ENCODE results near the gene STIL. TPM values are rescaled to one million over a fixed set of nuclear protein-coding genes. Genes with fewer than 3 reads are reported as not detected.

STIL gene
- total RNA-seq, 1 donor from 2014 or later: 0.48 TPM

DNA sequence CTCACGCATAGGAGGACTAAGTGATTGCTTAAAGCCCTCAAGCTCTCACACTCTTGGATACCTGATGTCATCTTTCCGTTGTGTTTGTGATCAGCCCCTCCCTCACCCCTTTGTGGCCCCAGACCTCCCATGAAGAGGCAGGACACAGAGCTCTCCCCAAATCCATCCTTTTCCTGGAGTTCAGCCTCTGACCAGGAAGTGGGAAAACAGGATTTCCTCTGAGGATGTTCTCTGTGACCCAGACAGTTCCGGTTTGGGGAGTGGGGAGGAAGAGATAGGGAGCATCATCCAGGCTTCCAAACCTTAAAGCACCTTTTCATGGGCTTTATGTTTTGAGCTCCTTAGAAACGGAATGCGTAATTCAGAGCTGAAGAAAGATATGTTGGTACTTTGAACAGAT is 70.0 kb downstream of the STIL start:
- intact Hi-C loops (cut with DNase I): no loop called here
- DNase-seq (ENCODE audit: low spot score): no peak

DNA sequence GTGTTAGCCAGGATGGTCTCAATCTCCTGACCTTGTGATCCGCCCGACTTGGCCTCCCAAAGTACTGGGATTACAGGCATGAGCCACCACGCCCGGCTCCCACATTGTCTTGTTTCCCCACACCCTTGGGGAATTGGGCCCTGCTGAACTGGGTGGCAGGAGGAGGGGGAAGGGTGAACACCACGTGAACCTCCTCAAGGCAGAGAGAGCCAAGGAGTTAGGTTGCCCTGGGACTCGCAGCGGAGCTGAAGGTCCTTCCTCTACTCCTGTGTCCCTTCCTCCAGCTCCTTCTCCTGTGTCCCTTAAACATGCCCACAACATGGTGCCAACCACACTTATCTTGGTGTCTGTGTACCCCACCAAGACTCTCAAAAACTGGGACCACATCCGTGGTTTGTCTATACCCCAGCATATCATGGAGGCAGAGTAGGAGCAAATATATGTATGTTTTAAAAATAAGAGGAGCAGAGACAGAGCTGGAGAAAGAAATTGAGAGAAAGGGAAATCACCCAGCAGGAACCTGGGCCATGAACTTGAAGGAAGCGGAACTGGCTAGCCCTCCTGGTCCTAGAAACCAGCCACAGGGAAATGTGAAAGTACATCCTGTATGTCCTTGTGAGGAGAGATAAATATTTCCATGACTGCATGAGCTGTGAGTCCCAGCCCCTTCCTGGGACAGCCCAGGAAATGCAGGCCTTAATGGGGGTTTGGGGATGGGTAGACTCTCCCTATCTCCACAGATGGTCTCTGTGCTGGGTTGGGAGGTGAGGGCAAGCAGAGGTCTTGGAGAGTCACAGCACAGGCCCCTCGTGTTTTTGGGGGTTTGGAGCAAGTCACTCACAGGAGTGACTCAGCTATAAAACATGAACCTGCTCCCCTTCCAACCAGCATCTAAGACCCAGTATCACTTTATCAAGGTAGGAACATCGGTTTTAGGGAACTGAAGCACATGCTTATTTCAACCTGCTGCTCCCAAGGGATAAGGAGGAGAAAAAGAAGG is 72.5 kb downstream of the STIL start:
- DNase-seq (ENCODE audit: low spot score): no peak
- intact Hi-C loops (cut with DNase I): no loop called here

DNA sequence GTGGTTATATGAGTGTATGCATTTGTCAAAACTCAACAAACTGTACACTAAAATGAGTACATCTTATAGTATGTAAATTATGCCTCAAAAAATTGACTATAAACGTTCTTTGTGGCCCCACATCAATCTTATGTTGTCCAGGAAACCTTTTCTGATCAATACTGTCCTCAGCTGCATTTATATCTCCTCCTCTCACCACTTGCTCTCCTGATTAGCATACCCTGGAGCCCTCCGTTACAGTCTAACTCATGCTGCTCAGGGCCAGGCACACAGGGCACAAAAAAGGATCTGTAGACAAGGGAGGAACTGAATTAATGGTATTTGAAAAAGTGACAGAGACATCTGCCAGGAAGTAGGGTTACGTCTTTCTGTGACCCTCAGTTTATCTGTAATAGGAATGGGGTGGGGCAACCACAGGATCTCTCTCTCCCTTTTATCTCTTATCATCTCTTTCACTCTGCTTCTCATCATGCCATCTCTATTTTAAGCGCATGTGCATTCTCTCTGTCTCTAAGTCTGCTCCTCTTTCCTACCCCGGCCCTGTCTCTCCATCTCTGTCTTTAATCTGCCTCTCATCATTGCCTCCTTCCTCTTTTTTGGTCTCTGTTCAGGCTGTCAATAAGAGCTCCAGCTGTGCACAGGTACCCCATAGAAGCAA is 74.9 kb downstream of the STIL start:
- intact Hi-C loops (cut with DNase I): no loop called here
- no peak for DNase-seq (ENCODE audit: low spot score)

DNA sequence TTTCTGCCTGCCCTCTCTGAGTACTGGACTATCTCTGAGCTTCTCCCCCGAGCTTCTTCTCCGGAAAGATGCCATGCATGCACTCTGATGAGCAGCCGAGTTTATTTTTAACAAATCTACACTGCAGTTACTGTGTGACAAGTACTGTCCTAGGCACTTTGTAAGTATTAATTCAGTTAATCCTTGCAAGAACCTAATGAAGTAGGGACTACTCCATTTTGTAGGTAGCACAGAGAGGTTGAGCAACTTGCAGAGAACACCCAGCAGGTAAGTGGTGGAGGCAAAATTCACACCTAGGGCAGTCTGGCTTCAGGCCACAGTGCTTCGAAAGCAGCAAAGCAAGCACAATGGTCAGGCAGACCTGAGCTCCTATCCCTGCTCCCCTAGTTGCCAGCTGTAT is 78.1 kb downstream of the STIL start:
- no peak for DNase-seq (ENCODE audit: low spot score)
- intact Hi-C loops (cut with DNase I): no loop called here

DNA sequence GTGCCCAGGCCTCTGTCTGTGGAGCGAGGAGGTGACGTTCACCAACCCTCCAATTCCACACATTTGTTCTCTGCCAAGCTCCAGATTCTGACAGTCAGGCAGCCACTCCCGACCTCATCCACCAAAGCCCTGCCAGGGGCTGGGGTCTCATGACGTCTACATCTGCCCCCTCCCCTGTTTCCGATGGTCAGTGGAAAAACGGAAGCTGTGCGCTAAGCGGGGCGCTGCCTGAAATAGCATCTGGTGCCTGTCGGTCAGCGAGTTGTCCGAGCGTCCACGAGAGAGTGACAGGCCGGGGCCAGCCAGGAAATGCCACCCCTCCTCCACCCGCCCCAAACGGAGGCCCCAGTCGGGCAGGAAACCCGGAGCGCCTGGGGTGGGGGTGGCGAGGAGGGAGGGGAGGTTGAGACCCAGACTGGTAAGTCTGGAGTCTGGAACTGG is 78.7 kb downstream of the STIL start:
- intact Hi-C loops (cut with DNase I): no loop called here
- no peak for DNase-seq (ENCODE audit: low spot score)

- intact Hi-C loops (cut with DNase I): no loop called here
- DNase-seq (ENCODE audit: low spot score): no peak
Observed at GRCh38 chr1:47233186-47233585, 80.8 kb downstream of the STIL start.

DNA sequence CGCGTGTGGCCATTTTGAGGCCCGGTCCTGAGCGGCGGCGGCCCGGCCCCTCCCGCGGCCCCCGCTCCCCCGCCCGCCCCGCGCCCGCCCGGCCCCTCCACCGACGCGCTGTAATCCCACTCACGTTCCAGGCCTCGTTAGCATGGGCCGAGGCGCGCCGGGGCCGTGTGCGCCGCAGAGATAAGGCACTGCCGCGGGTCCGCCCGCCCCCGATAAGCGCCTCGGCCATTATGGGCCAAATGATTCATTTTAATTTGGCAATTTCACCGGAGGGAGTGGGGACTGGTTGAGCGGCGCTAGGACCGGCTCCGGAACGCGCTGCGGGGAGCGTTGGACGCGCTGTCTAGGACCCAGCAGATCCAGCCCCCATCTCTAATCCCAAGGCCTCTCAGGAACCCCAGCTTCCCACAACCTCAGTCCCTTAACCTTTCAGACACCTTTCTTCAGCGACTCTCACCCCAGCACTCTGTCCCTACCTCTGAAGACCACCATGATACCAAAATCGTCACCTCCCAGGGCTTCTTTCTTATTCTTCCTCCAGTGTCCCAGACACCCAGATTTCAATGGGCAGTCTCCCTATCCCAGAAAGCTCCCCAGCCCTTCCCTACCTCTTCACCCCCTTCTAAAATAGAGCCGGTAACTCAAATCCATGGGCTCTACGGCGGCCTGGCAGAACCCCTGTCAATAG is 81.6 kb downstream of the STIL start, which contains the start of gene TAL1:
Gene TAL1 (minus strand): TSS at position 39 of the 688 bp plus-strand sequence. CDS start 6,337 bp downstream, outside the sequence.
- intact Hi-C loops (cut with DNase I): no loop called here
- no peak for DNase-seq (ENCODE audit: low spot score)

GRCh38 chr1:47231301-47232186 is 82.4 kb downstream of the STIL start:
- DNase-seq (ENCODE audit: low spot score): no peak
- intact Hi-C loops (cut with DNase I): no loop called here

- intact Hi-C loops (cut with DNase I): no loop called here
- no peak for DNase-seq (ENCODE audit: low spot score)
Observed at GRCh38 chr1:47230692-47231300, 83.2 kb downstream of the STIL start.

- DNase-seq (ENCODE audit: low spot score): no peak
- intact Hi-C loops (cut with DNase I): no loop called here
Observed at GRCh38 chr1:47229886-47230691, 83.9 kb downstream of the STIL start.

- intact Hi-C loops (cut with DNase I): no loop called here
- DNase-seq (ENCODE audit: low spot score): no peak
Observed at GRCh38 chr1:47229031-47229885, 84.7 kb downstream of the STIL start.

GRCh38 chr1:47228644-47229030 is 85.3 kb downstream of the STIL start:
- intact Hi-C loops (cut with DNase I): no loop called here
- DNase-seq (ENCODE audit: low spot score): no peak

DNA sequence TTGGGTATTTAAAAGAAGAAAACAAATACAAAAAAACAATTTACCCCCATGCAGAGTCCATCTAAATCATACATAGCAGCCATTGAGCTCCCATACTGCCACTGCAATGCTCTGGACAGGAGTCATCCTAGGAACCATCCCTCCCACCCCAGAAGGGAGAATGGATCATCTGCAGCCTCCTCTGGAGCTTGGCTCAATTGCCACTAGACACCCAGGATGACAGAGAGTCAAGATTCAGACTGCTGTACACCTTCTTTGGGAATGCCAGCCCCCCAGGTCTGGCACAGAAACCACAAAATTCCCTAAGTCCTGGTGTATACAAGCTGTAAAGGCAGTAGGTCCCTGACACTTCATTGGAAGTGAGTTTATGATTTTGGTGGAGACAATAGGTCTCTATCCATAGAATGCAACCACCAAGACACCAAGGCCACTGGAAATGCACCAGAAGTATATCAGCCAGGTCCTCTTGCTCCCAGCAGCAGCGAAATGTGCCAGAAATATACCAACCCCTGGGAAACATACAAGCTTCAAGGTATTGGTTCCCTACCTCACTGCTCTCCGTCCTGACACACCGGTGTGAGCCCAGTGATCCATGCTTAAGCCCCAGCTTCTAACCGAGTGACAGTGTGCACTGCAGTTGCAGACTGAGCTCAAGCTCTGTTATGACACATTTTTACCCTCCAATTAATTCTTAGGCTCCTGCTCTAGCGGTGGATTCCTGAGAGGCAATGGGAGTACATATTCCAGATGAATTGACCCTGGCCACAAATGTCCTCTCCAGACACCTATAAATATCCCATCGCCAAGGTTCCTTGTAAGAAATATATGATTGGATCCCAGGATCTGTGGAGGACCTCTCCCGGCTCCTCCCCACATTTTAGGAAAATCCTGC is 86.4 kb downstream of the STIL start:
- intact Hi-C loops (cut with DNase I): no loop called here
- DNase-seq (ENCODE audit: low spot score): no peak

- no peak for DNase-seq (ENCODE audit: low spot score)
- intact Hi-C loops (cut with DNase I): no loop called here
Observed at GRCh38 chr1:47226839-47227215, 87.1 kb downstream of the STIL start.

DNA sequence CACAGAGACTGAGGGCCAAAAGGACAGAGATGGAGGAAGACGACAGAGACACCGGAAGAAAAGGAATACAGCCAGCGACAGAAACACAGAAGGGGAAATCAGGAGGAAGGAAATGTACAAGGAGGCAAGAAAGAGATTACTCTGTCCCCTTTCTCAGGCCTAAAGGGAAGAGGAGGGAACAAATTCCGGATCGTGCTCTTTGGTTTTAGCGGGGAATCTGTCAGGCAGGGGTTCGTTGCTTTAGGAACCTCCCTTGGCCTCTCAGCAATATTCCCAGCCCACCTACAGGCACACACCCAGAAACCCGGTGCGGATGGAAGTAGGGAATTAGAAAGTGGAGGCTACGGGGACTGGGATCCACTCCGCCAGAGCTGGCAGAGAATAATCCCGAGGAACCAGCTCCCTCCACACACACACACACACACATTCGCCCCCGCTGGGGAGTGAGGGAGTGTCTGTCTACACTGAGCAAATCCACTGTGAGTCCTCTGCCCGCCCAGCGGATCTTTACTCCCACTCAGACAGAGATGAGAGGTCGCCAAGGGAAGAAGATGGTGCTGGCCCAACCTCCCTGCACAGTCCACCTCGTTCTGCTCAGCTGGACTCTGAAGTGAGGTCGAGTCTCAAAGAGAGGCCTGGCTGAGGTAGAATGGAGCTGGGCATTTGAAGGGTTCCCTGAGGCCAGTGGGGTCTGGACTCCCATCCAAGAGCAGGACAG is 87.7 kb downstream of the STIL start:
- DNase-seq (ENCODE audit: low spot score): no peak
- intact Hi-C loops (cut with DNase I): no loop called here
